GM18909 (cell line): ENCODE measurements around the gene ECPAS.
A peak's percentile ranks its signal among the peaks of the same experiment; 100 is the strongest.
"Not testable (repeated sequence)": the region's sequence is repeated elsewhere in the genome, so short reads cannot be mapped to it uniquely, and the experiment has no call there.

Source experiments
- ATAC-seq: cut with Tn5 transposase; IDR thresholded peaks from one replicate; pipeline ENCODE4 v1.9.1; 2021; ENCODE audit warnings: mild to moderate bottlenecking; ENCODE audit not compliant: unreplicated experiment, poor library complexity

ECPAS gene, protein sequence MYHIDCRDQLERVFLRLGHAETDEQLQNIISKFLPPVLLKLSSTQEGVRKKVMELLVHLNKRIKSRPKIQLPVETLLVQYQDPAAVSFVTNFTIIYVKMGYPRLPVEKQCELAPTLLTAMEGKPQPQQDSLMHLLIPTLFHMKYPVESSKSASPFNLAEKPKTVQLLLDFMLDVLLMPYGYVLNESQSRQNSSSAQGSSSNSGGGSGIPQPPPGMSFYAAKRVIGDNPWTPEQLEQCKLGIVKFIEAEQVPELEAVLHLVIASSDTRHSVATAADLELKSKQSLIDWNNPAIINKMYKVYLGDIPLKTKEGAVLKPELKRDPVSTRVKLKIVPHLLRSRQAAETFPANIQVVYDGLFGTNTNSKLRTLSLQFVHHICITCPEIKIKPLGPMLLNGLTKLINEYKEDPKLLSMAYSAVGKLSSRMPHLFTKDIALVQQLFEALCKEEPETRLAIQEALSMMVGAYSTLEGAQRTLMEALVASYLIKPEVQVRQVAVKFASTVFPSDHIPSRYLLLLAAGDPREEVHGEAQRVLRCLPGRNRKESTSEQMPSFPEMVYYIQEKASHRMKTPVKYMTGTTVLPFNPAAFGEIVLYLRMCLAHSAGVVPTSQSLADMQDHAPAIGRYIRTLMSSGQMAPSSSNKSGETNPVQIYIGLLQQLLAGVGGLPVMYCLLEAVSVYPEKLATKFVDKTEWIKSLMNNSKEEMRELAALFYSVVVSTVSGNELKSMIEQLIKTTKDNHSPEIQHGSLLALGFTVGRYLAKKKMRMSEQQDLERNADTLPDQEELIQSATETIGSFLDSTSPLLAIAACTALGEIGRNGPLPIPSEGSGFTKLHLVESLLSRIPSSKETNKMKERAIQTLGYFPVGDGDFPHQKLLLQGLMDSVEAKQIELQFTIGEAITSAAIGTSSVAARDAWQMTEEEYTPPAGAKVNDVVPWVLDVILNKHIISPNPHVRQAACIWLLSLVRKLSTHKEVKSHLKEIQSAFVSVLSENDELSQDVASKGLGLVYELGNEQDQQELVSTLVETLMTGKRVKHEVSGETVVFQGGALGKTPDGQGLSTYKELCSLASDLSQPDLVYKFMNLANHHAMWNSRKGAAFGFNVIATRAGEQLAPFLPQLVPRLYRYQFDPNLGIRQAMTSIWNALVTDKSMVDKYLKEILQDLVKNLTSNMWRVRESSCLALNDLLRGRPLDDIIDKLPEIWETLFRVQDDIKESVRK (N-terminal part only)

DNA sequence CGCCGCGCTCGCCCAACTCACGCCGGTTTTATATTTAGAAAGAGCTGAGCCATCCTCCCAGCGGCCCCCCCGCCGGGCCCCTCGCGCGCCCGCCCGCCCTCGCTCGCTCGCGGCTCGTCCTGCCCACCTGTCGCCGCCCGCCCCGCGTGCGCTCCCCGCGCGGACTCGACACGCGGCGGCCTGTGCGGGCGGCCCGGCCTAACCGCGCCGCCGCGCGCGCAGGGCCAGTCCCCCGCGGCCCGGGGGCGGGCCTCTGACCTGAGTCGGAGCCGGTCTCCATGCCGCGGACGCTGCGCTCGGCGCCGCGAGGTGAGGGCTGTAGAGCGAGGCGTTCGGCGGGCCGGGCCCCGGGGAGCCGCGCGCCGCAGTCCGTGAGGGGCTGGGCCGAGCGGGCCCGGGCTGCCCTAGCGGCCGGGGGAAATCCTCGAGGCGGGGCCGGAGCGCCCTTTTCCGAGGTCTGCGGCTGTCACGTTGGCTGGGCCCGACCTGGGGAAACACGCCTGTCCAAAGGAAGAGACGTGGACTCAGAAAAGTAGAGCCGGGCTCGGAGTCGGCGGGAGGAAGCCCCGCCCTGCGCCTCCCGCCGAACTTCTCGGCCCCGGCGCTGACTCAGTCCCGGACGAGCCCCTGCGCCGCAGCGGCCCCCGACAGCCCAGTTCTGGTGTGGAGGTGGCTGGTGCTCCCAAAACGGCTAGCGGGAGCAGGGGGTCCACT, at the start of gene ECPAS:
Gene ECPAS, minus strand, starts transcription at position 526 of the 714 bp plus-strand sequence. CDS start 11,465 bp downstream, outside the sequence.
- peak; percentile 62 for ATAC-seq

DNA sequence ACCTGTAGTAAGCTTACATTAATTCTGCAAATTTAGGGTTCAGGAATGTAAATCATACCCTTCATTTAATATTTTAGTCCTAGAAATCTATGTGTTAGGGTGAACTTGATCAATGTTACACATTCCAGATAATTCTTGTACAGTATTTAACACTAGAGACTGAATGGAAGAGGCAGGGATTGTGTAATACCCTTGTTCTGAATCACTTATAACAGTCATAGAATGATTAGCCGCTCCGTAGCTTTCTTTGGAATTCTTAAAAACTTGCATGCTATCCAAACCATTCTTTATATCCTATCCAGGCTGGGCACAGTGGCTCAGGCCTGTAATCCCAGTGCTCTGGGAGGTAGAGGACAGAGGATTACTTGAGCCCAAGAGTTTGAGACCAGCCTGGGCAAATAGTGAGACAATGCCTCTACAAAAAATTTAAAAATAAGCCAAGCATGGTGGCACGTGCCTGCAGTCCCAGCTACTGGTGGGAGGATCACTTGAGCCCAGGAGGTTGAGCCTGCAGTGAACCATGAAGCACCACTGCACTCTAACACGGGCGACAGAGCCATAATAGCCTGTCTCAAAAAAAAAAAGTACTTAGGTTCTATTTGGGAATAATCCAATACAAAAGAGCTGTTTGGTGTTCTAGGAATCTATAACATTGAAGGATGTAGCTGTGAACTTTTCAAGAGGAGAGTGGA, 49.1 kb upstream of the ECPAS start:
- no peak for ATAC-seq

DNA sequence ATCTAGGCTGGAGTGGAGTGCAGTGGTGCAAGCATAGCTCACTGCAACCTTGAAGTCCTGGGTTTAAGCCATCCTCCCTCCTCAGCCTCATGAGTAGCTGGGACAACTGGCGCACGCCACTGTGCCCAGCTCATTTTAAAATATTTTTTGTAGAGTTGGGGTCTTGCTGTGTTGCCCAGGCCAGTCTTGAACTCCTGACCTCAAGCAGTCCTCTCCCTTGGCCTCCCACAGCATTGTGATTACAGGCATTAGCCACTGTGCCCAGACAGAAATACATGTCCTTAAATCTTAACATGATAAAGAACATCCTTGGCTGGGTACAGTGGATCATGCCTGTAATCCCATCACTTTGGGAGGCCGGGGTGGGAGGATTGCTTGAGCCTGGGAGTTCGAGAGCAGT, 47.5 kb upstream of the ECPAS start:
- no peak for ATAC-seq

DNA sequence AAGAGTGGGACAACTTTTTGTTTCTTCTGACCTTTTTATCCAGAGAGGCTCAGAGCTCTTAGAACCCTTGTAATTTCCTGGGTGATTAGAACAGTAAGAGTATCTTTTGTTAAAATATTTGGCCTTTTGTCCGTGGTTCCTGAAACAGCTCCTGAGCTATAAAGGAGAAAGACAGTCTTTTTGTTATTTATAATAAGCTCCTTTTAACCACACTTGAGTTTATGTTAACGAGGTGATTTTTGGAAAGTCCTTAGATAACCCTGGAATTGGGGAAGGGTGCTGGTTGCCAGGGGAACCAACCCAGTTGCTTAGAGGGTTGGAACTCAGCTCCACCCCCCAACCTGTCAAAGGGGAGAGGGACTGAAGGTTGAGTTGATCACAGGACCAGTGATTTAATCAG, 45.6 kb upstream of the ECPAS start:
- no peak for ATAC-seq

DNA sequence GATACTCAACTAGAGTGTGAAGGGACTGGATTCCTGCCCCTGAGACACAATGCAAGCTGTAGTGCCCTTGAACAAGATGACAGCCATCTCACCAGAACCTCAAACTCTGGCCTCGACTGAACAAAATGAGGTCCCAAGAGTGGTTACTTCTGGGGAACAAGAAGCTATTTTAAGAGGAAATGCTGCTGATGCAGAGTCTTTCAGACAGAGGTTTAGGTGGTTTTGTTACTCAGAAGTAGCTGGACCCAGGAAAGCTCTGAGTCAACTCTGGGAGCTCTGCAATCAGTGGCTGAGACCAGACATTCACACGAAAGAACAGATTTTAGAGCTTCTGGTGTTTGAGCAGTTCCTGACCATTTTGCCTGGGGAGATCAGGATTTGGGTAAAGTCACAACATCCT, 43.2 kb upstream of the ECPAS start:
- no peak for ATAC-seq

DNA sequence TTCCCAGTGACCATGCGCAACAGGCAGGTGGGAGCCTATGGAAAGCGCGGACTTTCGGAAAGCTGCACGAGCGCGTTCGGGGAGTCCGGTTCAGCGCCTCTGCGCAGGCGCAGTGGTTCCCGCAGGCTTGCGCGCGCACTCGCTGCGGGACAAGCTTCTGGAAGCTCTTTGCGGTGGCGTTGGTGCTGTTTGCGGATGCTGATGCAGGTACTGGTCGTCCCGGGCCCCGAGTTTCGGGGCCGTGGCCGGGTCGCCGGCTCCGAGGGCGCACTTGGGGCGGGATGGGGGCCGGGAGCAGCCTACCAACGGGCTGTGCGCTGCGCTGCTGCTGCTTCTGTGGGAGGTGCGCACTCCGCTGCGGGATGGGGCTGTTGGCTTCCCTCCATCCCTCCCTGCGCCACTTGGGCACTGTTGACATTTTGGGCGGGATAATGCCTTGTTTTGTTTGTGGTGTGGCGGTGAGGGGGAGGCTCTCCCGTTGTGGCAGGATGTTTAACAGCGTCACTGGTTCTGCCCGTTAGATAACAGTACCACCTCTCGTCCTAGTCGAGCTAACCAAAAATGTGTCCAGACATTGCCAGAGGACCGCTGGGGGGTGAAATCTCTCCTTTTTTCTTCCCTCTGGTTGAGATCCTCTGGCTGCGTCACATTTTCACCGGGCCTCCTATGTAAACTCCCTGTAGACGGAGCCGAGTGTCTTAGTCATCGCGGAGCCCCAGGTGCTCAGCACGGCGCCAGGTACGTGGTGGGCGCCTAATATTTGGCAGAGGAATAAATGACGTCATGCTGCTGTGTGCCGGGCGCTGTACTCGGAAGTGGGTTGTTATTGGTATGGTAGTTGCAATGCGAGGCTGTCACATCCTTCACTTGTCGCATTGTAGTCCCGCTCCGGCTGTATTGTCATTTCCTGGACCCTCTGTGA, 41.1 kb upstream of the ECPAS start, which contains the start of gene ZNF483:
Gene ZNF483, plus strand, starts transcription at position 124 of the 922 bp plus-strand sequence. CDS start 2,217 bp downstream, outside the sequence.
- ATAC-seq: peak; percentile 74

DNA sequence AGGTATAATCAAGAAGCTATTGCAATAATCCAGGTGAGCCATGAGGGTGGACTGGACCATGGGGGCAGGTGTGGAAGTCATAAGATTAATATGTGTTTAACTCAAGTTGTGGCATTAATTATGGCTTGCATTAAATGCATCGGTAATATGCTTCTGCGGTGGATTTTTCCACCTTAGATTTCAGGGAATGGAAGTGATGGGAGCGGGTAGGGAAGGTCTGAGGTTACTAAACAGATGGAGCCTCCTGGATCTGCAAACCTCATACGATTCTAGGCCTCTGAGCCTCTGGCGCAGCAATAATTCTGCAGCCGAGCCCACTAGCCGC, 40.5 kb upstream of the ECPAS start:
- ATAC-seq: no peak

DNA sequence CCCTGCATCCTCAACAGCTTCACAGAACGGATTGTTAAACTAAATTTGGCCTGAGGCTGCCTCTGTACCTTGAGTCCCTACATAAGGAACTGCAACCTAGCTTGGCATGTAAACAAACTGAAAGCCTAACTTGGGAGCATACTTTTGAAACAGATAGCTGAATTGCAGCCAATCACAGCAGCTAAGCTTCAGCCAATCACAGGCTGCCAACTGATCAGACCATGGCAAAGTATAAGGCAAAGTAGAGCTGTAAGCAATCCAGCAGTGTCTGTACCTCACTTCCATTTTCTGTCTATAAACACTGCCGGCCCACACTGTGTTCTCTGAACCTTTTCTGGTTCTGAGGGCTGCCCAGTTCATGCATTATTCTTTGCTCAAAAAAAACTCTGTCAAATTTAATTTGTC, 31.9 kb upstream of the ECPAS start:
- ATAC-seq: no peak

DNA sequence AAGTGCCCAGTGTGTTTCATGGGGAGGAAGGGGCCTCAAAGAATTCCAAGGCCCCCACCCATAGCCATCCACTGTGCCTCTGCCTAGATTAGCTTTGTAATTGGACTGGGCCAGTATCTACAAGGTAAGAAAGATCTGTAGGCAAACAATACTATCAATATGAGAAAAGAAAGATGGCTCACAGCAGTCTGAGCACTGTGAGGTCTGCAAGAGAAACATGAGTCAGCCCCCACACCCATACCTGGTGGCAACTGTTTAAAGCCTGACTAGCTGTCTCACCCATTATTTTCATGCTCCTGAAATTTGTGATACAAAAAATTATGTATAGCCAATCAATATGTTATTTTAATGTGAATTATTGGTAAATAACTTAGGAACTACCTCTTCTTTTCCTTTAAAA, 30.8 kb upstream of the ECPAS start:
- no peak for ATAC-seq

DNA sequence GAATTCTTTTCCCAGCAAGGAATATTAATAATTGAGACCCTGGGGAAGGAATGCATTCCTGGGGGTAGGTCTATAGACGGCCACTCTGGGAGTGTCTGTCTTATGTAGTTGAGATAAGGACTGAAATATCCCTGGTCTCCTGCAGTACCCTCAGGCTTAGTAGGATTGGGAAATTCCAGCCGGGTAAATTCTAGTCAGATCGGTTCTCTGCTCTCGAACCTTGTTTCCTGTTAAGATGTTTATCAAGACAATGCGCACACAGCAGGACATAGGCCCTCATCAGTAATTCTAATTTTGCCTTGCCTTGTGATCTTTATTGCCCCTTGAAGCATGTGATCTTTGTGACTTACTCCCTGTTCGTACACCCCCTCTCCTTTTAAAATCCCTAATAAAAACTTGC, 27.4 kb upstream of the ECPAS start:
- ATAC-seq: not testable (repeated sequence)

DNA sequence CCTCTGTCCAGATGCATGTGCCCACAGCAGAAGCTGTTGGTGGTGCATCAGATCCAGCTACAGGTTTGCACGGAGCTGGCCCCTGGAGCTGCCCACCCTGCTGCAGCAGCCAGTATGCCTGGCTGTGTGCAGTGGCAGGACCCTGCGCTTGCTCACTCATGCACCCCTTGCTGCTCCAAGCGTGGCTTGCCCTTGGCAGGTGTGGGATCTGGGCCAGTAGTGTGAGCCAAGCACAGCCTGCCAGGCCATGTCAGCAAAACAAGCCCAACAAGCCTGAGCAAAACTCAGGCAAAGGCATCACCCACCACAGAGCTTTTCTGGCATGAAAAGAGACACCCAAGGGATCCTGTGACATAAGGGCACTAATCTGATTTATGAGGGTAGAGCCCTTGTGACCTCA, 18.3 kb upstream of the ECPAS start:
- no peak for ATAC-seq

DNA sequence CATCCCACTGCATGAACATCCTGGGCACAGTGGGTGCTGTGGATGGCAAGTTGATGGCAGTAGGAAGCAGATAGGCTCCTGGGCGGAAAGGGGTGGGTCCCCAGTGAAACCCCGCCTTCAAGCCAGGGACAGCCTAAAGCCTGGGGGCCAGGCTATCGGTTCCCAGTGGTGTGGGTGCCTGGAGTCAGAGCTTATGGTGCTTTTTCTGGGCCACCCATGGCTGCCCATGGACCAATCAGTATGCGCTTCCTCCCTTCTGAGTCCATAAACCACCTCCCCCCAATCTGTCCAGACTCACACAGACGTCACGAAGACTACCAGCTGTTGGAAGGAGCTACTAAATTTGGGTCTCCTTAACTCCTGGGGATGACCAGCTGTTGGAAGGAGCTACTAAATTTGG, 17.5 kb upstream of the ECPAS start:
- no peak for ATAC-seq

DNA sequence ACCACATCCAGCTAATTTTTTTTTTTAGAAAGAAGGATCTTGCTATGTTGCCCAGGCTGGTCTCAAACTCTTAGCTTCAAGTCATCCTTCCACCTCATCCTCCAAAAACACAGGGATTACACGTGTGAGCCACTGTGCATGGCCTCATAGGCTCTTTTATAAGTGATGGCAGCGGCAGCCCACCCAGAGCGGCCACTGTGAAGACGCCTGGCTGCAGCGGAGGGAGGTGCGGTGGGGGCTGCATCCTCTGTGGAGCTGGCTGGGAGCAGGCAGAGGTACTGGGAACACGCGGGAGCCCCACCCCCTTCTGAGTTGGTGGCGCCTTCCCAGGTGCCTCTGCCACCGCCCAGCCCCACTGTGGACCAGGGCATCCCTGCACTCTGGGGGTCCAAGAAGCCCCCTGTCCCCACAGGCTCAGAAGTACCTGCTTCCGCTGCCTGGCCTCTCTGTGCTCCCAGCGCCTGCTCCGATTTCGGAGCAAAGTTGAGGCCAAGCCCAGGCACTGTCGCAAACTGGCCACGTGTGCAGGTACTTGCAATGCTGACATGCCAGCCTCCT, 16.9 kb upstream of the ECPAS start:
- ATAC-seq: no peak

DNA sequence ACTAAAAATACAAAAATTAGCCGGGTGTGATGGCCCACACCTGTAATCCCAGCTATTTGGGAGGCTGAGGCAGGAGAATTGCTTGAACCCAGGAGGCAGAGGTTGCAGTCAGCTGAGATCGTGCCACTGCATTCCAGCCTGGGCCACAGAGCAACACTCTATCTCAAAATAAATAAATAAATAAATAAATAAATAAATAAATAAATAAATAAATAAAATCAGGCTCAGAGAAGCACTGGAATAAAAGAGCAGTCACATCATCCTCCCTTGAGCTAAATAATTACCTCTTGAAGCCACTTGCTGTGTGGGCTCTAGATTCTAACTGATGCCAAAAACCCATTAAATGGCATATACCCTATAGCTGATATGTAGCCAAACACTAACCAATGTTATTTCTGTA, 13.0 kb upstream of the ECPAS start:
- ATAC-seq: not testable (repeated sequence)

DNA sequence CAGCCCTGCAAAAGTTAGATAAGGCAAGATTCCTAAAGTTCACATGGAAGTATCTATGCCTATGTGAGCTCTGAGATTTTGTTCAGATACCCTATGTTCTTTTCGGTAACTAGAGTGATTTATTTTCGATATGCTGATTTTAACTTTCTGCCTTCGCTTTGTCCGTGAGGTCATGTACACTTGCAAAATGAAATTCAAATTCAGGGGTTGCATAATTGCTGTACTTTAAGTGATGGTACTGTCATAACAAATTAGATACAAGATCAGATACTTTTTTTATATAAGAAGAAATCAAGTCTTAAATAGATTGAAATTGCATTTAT, 350 bp upstream of the ECPAS start:
- ATAC-seq: no peak

DNA sequence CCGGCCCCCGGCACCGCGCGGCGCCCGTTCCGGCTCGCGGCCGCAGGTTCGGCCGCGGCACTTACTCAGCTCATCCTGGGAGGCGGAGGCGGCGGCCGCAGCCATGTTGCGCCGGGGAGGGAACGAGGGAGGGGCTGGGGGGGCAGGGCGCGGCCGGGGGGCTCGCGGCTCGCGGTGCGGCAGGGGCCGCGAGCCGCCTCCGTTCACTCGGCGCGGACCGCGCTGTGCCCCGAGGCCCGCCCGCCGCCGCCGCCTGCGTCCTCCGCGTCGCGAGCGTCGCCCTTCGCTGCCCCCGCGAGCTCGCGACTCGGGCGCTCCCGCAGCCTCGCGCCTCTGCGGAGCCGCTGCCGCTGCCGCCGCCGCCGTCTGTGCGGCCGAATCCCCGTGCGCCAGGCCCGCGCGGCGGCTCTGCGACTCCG, 735 bp downstream of the ECPAS start:
- peak; percentile 43 for ATAC-seq

DNA sequence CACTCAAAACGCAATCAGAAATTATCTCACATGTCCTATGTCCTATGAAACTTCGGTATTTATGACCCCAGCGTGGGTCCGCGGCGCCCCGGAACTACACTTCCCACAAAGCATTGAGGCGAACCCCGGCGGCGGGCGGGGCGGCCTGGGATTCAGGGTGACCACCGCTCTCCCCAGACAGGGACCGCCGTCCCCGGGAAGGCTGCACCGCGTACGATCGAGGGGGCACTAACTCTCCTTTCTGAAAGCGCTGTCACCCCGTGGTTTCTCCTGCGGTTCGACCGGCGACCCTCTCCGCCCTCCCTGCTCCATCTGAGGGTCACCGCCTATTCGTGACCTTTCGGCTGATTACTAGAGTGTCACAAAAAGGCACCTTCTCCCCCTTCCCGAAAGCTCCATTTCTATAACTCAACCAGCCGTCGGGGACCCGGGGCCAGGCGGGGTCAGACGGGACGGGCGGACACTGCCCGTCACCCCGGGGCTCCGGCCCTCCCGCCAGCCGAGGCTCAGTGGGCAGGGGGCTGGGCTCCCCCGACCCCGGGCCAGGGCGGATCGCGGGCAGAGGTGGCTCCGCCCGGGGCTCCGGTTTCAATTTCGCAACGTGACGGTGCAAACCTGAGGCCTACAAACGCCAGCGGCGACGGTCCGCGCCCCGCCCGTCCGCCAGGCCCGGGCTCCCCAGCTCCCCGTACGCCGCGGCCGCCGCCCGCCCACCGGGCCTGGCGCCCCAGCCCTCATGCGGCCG, 1.3 kb downstream of the ECPAS start:
- ATAC-seq: peak; percentile 65
